Fibroblast of the aortic adventitia (primary cell): ENCODE measurements around the gene JAKMIP2. TPM values are rescaled to one million over a fixed set of nuclear protein-coding genes. Genes with fewer than 3 reads are reported as not detected.

Experiments
- DNase-seq: peaks from one replicate; pipeline ENCODE4 v3.0.0-alpha.2; 2010; ENCODE audit warnings: low read depth
- H3K4me3 ChIP-seq: 2 replicates; pipeline ENCODE4 v1.5.1; 2011; ENCODE audit warnings: low read depth, mild to moderate bottlenecking, control low read depth, low read length, moderate library complexity
- CTCF ChIP-seq: IDR thresholded peaks from 2 replicates; pipeline ENCODE4 v1.5.1; 2011; ENCODE audit warnings: mild to moderate bottlenecking, low read length, control low read depth, inconsistent platforms; ENCODE audit not compliant: insufficient read depth
- total RNA-seq: library from RNA; depleted of rRNA; stranded (reverse); fragments of >200 nt; gene quantifications from 2 replicates; pipeline ENCODE4 v1.2.3, GENCODE V29; 2012; ENCODE audit warnings: low replicate concordance

The JAKMIP2 gene
- total RNA-seq, 1 donor, result 1.4 TPM

DNA sequence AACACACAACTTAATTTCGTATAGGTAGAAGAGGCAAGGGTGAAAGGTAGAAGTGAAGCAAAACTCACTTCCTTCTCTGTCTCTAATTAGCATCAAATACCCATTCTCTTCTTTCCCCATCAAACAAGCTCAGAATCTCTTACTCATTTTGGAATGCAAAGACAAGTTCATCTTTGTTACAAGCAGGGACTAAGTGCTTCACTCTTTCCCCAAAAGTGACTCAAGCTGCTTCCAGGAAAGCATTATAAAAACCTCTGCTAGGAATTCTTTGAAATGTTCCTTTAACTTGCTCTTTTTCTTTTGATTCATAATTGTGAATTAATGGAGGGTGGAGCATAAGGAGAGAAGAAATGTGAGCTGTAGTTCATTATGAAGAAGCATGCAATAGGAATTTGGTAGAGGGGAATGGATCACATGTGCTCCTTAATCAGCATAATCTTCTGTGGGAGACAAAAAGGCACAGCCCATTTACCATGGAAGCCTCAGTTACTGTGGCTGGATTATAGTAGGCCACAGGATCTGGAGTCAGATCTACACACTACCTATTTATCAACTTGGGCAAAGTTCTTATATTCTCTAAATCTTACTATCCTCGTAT is 163.1 kb downstream of the JAKMIP2 start:
- peak; percentile 2 for DNase-seq

GRCh38 chr5:147617711-147618350 is 164.7 kb downstream of the JAKMIP2 start:
- no peak overlapping the region for H3K4me3 ChIP-seq
- DNase-seq, result no peak
- no peak for TF ChIP-seq CTCF

More for the DNA sequence above, 163.1 kb downstream of the JAKMIP2 start:
- no peak for TF ChIP-seq CTCF
- no peak overlapping the region for H3K4me3 ChIP-seq

DNA sequence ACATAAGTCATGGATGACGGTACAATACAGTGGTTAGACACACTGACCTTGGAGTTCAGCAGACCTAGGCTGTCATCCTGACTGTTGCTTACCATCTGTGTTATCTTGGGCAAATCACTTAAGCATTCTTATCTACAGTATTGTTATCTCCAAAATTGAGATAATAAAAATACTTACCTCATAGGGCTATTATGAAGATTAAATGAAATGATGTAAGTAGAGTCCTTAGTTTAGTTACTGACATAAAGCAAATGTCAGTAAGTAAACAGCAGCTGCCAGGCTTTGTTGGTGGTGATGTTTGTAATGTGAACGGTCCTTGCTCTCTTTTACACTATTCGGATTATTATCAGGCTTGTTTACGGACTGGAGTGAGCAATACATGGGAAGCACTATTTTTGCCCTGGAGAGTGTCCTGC is 165.3 kb downstream of the JAKMIP2 start:
- TF ChIP-seq CTCF, result no peak
- peak; percentile 56 for DNase-seq
- H3K4me3 ChIP-seq, result no peak overlapping the region

DNA sequence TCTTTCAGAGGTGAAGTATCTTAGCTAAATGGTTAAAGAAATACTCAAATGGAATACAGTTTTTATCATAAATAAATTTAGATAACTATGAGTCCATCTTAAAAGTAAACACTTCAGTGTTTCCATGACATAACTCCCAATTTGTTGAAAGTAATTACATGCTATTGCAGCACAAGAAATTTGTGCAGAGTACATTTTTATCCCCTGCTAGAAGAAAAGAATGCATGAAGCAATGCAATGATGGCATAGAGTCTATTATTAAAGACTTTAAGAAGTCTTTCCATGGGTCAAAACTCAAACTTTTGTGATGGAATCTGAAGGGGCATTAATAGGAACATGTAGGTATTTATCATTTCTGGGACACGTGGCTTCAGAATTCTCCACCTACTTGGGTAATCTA is 166.1 kb downstream of the JAKMIP2 start:
- TF ChIP-seq CTCF, result no peak
- no peak overlapping the region for H3K4me3 ChIP-seq
- DNase-seq, result peak; percentile 11

DNA sequence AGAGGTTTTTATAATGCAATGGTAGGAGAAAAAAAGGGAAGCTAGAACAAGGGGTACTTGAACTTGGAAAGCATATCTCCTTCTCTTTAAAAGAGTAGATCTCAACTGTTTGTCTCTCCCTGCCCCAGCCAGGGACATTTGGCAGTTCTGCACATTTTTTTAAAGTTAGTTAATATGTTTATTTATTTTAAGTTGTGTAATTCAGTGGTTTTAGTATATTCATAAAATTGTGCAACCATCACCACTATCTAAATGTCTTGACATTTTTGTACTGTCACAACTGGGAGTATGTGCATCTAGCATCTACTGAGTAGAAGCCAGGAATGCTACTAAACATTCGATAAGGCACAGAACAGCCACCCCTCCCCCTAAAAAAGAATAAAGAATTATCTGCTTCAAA is 169.2 kb downstream of the JAKMIP2 start:
- TF ChIP-seq CTCF, result no peak
- DNase-seq, result peak; percentile 59
- H3K4me3 ChIP-seq, result no peak overlapping the region

GRCh38 chr5:147611483-147611882 is 171.0 kb downstream of the JAKMIP2 start:
- H3K4me3 ChIP-seq, result no peak overlapping the region
- no peak for DNase-seq

More at GRCh38 chr5:147611483-147611882, 171.0 kb downstream of the JAKMIP2 start:
- no peak for TF ChIP-seq CTCF
